WTC11 (cell line): Measurements from ENCODE around the gene RPS15. TPM values are rescaled to one million over a fixed set of nuclear protein-coding genes. Genes with fewer than 3 reads are reported as not detected.

Experiments
- ATAC-seq: fragments of 200-7000 bp; cut with Tn5 transposase; 2 replicates; pipeline ENCODE4 v1.10.0; 2021; ENCODE audit warnings: mild to moderate bottlenecking, moderate library complexity
- CTCF ChIA-PET: fragments of 300-600 bp; sonication (Branson Sonifier 250); formaldehyde crosslinking; loops from one replicate; lab custom pipeline; 2021; ENCODE audit warnings: antibody characterized with exemption; lab: Charles Lee
- POLR2A ChIA-PET: fragments of 350-600 bp; sonication (Branson Sonifier 250); formaldehyde crosslinking; loops from one replicate; lab custom pipeline; 2021; ENCODE audit warnings: antibody characterized with exemption; lab: Charles Lee
- DNase-seq: peaks from one replicate; pipeline ENCODE4 v3.0.0; 2021; ENCODE audit warnings: low spot score
- H3K27ac Mint-ChIP-seq: 2 replicates; pipeline ENCODE4 v1.8.0; 2021; ENCODE audit warnings: mixed read lengths
- H3K27me3 Mint-ChIP-seq: 2 replicates; pipeline ENCODE4 v1.8.0; 2021; ENCODE audit warnings: low read depth, mild to moderate bottlenecking, moderate library complexity, mixed read lengths
- H3K36me3 Mint-ChIP-seq: 2 replicates; pipeline ENCODE4 v1.8.0; 2021; ENCODE audit warnings: mixed read lengths
- H3K4me1 Mint-ChIP-seq: 2 replicates; pipeline ENCODE4 v1.8.0; 2022; ENCODE audit warnings: mixed read lengths
- H3K4me3 Mint-ChIP-seq: 2 replicates; pipeline ENCODE4 v1.8.0; 2021; ENCODE audit warnings: mild to moderate bottlenecking, moderate library complexity, mixed read lengths
- H3K9me3 Mint-ChIP-seq: 2 replicates; pipeline ENCODE4 v1.8.0; 2021; ENCODE audit warnings: mixed read lengths
- AFF4 ChIP-seq: sonication (generic); formaldehyde crosslinking; IDR thresholded peaks from 2 replicates; pipeline ENCODE4 v1.8.1; 2023; ENCODE audit warnings: mild to moderate bottlenecking, missing genetic modification reagents, borderline replicate concordance
- CBFB ChIP-seq: sonication (generic); formaldehyde crosslinking; IDR thresholded peaks from 2 replicates; pipeline ENCODE4 v1.8.1; 2022; ENCODE audit warnings: mild to moderate bottlenecking, low read depth, missing genetic modification reagents
- ESRRA ChIP-seq: sonication (generic); formaldehyde crosslinking; IDR thresholded peaks from 2 replicates; pipeline ENCODE4 v1.8.1; 2022; ENCODE audit warnings: mild to moderate bottlenecking, missing genetic modification reagents, borderline replicate concordance
- GTF2I ChIP-seq: fragments of 250-450 bp; sonication (Bioruptor Pico); conservative IDR thresholded peaks from 2 replicates; pipeline ENCODE4 v1.4.0; 2021; ENCODE audit warnings: mild to moderate bottlenecking
- HMGA2 ChIP-seq: fragments of 250-450 bp; sonication (Bioruptor Pico); IDR thresholded peaks from 2 replicates; pipeline ENCODE4 v1.4.0; 2021; ENCODE audit warnings: mild to moderate bottlenecking, moderate library complexity
- IRF2 ChIP-seq: sonication (generic); formaldehyde crosslinking; IDR thresholded peaks from 2 replicates; pipeline ENCODE4 v1.8.0; 2022; ENCODE audit warnings: low read depth, missing genetic modification reagents, borderline replicate concordance
- JUN ChIP-seq: sonication (generic); formaldehyde crosslinking; IDR thresholded peaks from 2 replicates; pipeline ENCODE4 v1.8.0; 2023; ENCODE audit warnings: mild to moderate bottlenecking, missing genetic modification reagents
- KAT7 ChIP-seq: sonication (generic); formaldehyde crosslinking; IDR thresholded peaks from 2 replicates; pipeline ENCODE4 v1.8.1; 2023; ENCODE audit warnings: missing genetic modification reagents, mild to moderate bottlenecking, borderline replicate concordance
- NFATC4 ChIP-seq: fragments of 250-450 bp; sonication (Bioruptor Pico); IDR thresholded peaks from 2 replicates; pipeline ENCODE4 v1.9.0; 2021; ENCODE audit warnings: mild to moderate bottlenecking
- SMAD3 ChIP-seq: sonication (generic); formaldehyde crosslinking; IDR thresholded peaks from 2 replicates; pipeline ENCODE4 v1.8.0; 2022; ENCODE audit warnings: missing genetic modification reagents, mild to moderate bottlenecking, borderline replicate concordance
- SMAD4 ChIP-seq: sonication (generic); formaldehyde crosslinking; IDR thresholded peaks from 2 replicates; pipeline ENCODE4 v1.8.0; 2022; ENCODE audit warnings: mild to moderate bottlenecking, missing genetic modification reagents
- ZNF121 ChIP-seq: sonication (generic); formaldehyde crosslinking; IDR thresholded peaks from 2 replicates; pipeline ENCODE4 v1.8.0; 2023; ENCODE audit warnings: missing genetic modification reagents
- ZNF219 ChIP-seq: sonication (generic); formaldehyde crosslinking; IDR thresholded peaks from 2 replicates; pipeline ENCODE4 v1.8.0; 2023; ENCODE audit warnings: missing genetic modification reagents, mild to moderate bottlenecking, borderline replicate concordance
- ZNF232 ChIP-seq: sonication (generic); formaldehyde crosslinking; IDR thresholded peaks from 2 replicates; pipeline ENCODE4 v1.8.0; 2022; ENCODE audit warnings: mild to moderate bottlenecking, missing genetic modification reagents
- ZNF263 ChIP-seq: sonication (generic); formaldehyde crosslinking; IDR thresholded peaks from 2 replicates; pipeline ENCODE4 v1.8.1; 2022; ENCODE audit warnings: low read depth, mild to moderate bottlenecking, moderate library complexity, missing genetic modification reagents
- ZNF281 ChIP-seq: sonication (generic); formaldehyde crosslinking; IDR thresholded peaks from 2 replicates; pipeline ENCODE4 v1.8.0; 2023; ENCODE audit warnings: mild to moderate bottlenecking, missing genetic modification reagents
- ZNF396 ChIP-seq: fragments of 250-450 bp; sonication (Bioruptor Pico); IDR thresholded peaks from 2 replicates; pipeline ENCODE4 v1.8.0; 2021; ENCODE audit warnings: mild to moderate bottlenecking, moderate library complexity, borderline replicate concordance
- ZNF532 ChIP-seq: fragments of 250-450 bp; sonication (Bioruptor Pico); IDR thresholded peaks from 2 replicates; pipeline ENCODE4 v1.9.0; 2021; ENCODE audit warnings: mild to moderate bottlenecking, borderline replicate concordance
- total RNA-seq: library from RNA; stranded (reverse); gene quantifications from 3 replicates; pipeline ENCODE4 v1.2.3, GENCODE V29; 2021
- TF ChIP-seq, protein P1 (sequence below): sonication (generic); formaldehyde crosslinking; IDR thresholded peaks from 2 replicates; pipeline ENCODE4 v1.8.0; 2022; ENCODE audit warnings: mild to moderate bottlenecking, missing genetic modification reagents
- TF ChIP-seq, protein P2 (sequence below): fragments of 250-450 bp; sonication (Bioruptor Pico); IDR thresholded peaks from 2 replicates; pipeline ENCODE4 v1.9.0; 2021; ENCODE audit warnings: mild to moderate bottlenecking

RPS15 gene
- total RNA-seq, 1 experiment from 2014 or later, result 1,932 TPM

DNA sequence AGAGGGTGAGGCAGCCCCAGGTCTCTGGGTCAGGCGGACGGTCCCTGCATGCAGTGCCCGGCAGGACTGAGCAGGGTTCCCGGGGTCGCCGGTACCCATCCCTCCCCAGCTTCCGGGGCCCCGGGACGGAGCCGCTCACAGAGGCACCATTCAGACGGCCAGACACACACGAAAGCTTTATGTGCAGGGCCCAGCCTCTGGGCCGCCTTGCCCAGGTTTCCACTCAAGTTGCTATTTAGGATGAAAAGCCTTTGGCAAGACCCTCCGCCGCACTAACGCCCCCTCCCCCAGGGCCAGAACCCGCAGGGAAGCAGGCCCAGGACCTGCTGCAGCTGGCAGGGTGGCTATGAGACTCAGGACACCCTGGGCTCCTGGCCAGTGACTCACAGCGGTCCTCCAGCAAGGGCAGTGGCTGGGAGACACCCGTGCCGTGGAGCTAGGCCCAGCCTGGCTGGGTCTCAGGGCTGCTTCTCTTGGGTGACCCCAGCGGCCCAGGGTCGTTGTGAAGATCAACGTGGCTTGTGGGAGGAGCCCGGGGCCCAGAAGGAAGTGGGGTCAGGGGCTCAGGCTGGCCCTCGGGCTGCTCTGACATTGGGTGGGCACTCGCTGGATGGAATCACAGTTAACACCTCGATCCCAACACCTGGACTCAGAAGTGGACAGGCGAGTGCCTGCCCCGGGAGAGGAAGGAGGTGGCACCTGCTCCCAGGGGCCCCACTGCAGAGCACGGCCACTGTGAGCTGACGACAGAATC is 36.0 kb downstream of the RPS15 start:
- no peak overlapping the region for H3K4me3 Mint-ChIP-seq
- H3K9me3 Mint-ChIP-seq, result no peaks in the 10 kb centered on the region
- H3K27ac Mint-ChIP-seq, result no peak overlapping the region
- peaks cover 29% of the 10 kb centered on the region for H3K27me3 Mint-ChIP-seq
- peaks cover 4% of the 10 kb centered on the region for H3K36me3 Mint-ChIP-seq
- TF ChIP-seq HMGA2 (CRISPR knock-in tag) (no peak), SMAD3 (CRISPR knock-in tag) (no peak), ZNF532 (CRISPR knock-in tag) (no peak), GTF2I (CRISPR knock-in tag) (no peak), AFF4 (CRISPR knock-in tag) (no peak), IRF2 (CRISPR knock-in tag) (no peak), ZNF219 (CRISPR knock-in tag) (no peak), SMAD4 (CRISPR knock-in tag) (no peak), ESRRA (CRISPR knock-in tag) (no peak), NFATC4 (CRISPR knock-in tag) (no peak), ZNF396 (CRISPR knock-in tag) (no peak), KAT7 (no peak), ZNF232 (CRISPR knock-in tag) (no peak), JUN (CRISPR knock-in tag) (no peak), ZNF281 (CRISPR knock-in tag) (no peak), ZNF121 (CRISPR knock-in tag) (no peak), CBFB (CRISPR knock-in tag) (no peak), ZNF263 (CRISPR knock-in tag) (no peak)
- TF ChIP-seq, protein P1, sequence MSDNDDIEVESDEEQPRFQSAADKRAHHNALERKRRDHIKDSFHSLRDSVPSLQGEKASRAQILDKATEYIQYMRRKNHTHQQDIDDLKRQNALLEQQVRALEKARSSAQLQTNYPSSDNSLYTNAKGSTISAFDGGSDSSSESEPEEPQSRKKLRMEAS (CRISPR knock-in tag), result no peak
- TF ChIP-seq, protein P2, sequence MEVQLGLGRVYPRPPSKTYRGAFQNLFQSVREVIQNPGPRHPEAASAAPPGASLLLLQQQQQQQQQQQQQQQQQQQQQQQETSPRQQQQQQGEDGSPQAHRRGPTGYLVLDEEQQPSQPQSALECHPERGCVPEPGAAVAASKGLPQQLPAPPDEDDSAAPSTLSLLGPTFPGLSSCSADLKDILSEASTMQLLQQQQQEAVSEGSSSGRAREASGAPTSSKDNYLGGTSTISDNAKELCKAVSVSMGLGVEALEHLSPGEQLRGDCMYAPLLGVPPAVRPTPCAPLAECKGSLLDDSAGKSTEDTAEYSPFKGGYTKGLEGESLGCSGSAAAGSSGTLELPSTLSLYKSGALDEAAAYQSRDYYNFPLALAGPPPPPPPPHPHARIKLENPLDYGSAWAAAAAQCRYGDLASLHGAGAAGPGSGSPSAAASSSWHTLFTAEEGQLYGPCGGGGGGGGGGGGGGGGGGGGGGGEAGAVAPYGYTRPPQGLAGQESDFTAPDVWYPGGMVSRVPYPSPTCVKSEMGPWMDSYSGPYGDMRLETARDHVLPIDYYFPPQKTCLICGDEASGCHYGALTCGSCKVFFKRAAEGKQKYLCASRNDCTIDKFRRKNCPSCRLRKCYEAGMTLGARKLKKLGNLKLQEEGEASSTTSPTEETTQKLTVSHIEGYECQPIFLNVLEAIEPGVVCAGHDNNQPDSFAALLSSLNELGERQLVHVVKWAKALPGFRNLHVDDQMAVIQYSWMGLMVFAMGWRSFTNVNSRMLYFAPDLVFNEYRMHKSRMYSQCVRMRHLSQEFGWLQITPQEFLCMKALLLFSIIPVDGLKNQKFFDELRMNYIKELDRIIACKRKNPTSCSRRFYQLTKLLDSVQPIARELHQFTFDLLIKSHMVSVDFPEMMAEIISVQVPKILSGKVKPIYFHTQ (CRISPR knock-in tag), result no peak
- ATAC-seq (no peak), DNase-seq (peak; percentile 11)
- peaks cover 11% of the 10 kb centered on the region; the same call in 1 of the 2 replicates for H3K4me1 Mint-ChIP-seq
- ChIA-PET CTCF (interaction anchor here (1.1 to 2.6 kb wide), 3 partner anchors 8 to 29 kb away, joined by 3 to 16 read pairs (median 15); no protein-coding TSS in a partner anchor), POLR2A (interaction anchor here (0.6 to 1.1 kb wide), 3 partner anchors 23 to 30 kb away, joined by 3 read pairs; no protein-coding TSS in a partner anchor)
